Stimulated activated CD4-positive, alpha-beta T cell treated with anti-CD3 and anti-CD28 coated beads, TNF-alpha, amount 100 ng/mL, for 1 hour (primary cell): ENCODE results near the gene BEGAIN.

ENCODE experiments used
- DNase-seq, 3 donors: peaks; one replicate each; pipeline ENCODE4 v3.0.0-alpha.2; 2020; ENCODE audit warnings: low read depth in 3 of 3, low spot score in 1 of 3

BEGAIN gene

DNA sequence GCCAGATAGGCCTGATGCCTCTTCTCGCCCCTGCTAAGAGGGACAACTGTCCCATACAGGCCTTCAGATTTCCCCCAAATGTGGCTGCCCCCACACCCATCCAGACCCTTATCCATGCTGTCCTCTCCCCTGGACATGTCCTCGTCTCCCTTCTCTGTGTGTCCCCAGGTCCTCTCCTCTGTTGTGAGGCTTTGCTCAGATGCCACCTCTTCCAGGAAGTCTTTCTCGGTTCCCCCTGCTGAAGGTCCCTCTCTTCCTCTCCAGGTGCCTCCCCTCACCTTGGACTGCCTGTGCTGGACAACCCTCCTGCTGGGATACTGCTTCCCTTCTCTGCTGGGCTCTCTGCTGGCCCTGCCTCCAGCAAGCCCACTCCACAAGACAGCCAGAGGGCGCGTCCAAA, 33.7 kb downstream of the BEGAIN start:
- DNase-seq: no peak

DNA sequence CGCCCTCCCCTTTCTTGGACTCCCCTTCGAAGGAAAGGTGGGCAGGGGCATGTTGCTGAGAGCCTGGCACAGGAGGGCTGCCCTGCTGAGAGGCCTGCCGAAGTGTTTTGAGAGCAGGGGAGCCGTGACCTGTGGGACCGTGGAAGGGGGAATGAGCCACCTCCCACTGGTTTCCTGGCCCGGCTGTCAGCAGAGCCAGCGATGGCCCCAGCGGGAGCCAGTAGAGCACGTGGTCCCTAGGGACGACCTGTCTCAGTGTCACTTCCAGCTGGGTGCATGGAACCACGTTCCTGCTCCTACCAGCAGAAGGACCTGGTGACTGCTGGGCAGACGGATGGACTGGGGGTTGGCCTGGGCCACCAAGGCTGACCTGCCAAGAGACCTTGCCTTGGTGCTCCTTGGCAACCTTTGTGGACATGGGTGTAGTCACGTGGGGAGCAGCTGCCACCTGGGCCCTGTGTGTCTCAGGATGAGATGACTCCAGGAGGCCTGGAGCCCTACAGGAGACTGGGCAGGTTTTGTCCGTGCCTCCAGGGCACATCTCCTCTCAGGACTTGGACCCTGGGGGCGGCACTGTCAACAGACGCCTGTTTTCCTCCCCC, 34.6 kb downstream of the BEGAIN start:
- DNase-seq: no peak

DNA sequence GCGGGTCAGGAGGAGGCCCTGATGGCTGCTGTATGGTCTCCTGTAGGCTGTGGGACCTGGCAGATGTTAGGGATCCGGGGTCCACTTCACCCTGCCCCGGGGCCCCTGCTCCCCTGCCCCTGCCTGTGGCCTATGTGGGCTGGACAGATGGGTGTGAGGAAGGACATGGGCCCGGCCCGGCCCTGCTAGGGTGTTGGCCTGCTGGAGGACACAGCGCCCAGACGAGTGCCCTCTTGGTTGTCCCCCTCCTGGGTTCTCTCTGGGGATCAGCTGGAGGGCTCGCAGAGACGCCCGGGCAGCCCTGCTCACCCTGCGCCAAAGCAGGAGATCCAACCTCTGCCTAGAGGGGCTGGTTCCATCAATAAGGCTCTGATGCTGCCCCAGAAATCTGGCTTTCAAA, 36.2 kb downstream of the BEGAIN start:
- DNase-seq: no peak

DNA sequence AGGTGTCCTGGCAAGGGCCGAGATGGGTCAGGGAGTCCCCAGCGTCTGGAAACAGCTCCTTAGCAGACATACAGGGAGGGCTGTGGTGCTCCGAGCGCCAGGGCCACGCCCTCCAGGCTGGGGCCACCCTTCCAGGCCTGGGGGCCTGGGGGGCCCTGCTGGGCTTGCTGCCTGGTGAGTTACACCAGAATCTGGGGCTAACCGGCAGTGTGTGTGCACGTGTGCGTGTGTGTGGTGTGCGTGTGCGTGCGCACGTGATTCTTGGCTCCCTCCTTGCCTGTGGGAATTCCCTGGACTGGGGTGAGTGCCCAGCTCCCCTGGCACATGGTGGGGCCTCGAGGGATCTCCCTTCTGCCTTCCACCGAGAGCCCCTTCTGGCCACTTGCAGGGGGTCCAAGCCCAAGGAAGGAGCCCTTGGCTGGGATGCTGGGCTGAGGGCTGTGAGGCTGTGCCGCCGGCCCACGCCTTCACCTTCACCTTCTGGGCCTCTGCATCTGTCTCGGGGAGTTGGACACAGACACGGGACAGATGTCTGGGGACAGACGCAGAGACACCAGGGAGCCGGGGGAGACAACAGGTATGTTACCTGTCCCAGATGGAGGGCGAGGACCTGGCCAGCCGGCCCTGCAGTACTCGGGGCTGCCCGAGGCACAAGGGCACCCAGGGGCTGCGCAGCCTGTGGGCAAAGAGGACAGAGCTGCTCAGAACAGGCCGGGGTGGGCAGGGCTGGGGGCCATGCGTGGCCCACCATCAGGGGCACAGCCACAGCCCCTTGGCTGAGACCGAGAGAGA, 37.2 kb downstream of the BEGAIN start:
- no peak for DNase-seq

DNA sequence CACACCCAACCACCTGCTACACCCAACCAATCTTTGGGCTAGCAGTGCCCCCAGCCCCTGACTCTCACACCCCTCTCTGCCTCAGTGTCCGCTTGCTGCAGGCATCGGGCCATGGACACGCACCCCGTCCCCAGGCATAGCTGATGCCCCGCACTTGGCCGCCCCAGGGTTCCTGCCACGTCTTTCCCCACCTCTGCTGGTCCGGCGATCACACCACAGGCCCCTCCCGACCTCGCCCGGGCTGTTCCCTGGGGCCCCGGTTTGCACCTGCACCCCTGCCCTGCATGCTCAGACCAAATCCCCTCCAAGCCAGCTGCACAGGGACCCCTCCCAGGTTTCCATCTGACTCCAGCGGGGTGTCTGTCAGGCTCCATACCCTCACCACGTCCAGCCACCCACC, 38.3 kb downstream of the BEGAIN start:
- no peak for DNase-seq

DNA sequence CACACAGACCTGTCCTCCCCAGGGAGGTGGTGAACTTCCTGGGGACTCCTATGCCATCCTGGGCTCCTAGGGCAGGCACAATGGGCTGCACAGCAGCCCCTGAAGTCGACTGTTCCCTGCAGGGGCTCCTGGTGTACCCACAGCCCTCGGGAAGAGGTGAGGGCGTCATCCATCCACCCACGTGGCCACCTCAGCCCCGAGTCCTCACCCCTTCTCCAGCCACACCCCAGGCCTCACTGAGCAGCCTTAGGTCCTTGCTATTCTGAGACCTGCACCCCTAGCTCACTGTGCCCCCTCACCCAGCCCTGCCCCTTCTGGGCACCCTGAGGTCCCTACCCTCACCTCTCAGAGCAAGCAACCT, 38.9 kb downstream of the BEGAIN start:
- no peak for DNase-seq

DNA sequence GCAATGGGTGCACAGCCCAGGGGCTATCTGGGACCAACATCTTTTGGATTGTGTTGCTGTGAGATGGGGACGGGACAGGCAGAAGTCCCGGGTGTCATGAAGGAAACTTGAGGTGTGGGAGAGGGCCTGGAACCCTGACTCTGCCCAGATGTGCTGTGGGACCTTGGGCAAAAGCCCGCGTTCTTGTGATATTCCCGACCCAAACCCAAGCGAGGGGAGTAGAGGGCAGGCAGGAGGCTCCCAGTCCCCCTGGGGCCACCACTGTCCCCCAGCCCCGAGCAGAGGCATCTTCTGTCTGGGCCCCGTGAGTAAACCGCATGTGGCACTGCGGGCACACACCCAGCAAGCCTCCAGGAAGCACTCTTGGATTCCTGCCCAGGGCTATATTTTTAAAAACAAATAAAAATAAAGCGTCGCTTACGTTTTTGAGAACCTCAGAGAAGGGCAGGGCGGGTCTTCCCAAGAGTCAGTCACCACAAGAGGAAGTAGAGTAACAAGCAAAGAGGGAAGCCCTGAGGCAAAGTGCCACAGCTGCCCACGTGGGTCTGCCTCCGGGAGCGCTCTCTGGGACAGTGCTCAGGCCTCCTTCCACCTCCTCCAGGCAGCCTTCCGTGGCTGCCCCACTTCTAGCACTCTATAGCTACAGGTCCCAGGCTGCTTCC, 39.5 kb downstream of the BEGAIN start:
- peak in 1 of 3 donors; percentile 17 for DNase-seq

DNA sequence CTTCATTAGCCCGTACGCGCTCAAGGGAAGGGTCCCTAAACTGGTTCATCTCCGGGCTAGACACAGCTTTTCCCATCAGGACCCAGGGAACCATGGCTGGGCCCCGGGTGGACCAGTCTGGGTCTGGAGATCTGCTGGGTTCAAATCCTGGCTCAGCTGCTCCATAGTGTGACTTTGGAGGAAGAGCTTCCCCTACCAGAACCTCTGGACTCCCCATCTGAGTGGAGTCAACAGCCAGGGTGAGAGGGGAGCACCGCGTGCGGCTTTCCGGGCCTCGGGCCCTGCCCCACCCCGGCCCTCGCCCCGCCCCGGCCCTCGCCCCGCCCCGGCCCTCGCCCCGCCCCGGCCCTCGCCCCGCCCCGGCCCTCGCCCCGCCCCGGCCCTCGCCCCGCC, 41.2 kb downstream of the BEGAIN start:
- DNase-seq: peak in 1 of 3 donors; percentile 39

DNA sequence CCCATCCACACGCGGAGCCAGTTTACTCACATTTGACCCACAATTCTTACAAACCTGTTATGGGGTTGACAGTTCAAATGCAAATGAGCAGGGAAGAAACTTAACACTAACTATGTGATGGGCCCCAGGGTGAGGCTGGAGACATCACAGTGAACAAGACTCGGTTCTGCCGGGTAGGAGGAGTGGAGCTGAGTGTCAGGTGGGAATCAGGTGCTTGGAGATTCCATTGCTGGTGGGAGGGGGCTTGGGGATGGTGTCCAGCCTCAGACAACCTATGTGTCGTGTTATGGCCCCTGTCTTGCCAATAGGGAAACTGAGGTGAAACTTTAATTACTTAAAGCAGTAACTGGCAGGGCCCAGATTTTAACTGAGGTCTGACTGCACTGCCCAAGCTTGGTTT, 41.9 kb downstream of the BEGAIN start:
- DNase-seq: no peak

DNA sequence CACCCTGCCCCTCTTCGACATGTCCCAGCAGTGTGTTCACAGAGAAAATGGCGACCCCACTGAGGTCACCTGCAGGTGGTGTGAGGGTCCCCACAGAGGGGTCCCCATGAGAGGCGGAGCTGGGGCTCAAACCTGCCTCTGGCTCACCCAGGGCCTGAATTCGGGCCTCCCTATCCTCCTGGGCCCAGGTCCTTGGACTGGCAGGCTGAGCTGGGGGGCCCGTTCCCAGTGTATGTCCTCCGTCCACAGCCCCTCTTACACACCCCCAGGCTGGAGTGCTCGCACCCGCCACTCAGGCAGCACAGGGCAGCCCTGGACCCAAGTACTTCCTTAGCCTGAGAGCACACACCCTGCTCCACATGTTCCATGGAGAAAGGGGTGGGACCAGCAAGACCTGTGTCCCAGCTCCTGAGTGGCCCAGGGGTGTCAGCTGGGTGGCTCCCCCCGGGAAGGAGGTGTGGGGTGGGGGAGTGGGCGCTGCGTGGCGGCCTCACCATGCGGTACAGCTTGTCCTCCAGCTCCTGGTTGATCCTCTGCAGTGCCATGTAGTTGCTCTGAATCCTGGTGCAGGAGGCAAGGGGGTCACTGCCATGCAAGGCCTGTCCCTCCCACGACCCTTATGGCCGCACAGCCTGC, 42.6 kb downstream of the BEGAIN start:
- DNase-seq: no peak

DNA sequence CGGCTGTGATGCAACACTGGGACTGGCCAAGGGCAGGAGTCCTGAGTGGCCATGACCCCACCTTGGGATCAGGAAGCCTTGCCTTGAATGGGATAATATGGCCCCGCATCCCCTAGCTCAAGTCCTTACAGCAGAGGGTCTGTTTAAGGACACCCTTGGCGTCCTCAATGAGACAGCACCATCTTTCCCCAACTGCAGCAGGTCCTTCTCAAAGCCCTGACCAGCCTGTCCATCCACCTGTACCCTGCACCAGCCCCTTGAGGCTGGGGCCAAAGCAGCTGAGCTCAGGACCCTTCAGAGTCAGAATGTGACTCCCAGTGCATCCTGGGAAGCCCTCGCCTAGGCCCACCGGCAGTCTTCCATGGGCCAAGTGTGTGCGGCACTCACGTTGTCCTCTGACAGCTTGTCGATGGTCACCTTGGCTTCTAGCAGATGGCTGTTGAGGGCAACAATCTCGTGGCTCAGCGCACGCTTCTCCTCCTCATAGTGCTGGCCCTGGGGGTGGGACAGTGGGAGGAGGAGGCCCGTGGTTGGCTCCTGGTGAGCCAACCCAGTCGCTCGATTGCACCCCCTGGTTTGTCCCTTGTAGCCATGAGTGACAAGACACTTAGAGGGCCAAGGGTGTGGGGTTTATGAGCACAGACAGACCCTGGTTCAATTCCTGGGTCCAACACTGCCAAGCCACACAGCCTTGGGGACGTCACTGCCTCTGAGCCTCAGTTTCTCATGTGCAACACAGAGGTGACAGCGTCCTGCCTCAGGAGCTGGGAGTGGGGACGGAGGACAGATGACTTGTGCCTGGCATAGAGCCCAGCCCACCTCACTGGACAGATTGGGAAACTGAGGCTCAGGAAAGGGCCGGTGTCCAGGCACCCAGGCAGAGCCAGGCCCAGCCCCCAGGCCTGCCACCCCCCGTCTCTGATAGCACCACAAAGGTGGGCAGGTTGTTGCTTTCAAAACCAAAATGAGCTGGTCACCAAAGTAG, 43.5 kb downstream of the BEGAIN start:
- no peak for DNase-seq

DNA sequence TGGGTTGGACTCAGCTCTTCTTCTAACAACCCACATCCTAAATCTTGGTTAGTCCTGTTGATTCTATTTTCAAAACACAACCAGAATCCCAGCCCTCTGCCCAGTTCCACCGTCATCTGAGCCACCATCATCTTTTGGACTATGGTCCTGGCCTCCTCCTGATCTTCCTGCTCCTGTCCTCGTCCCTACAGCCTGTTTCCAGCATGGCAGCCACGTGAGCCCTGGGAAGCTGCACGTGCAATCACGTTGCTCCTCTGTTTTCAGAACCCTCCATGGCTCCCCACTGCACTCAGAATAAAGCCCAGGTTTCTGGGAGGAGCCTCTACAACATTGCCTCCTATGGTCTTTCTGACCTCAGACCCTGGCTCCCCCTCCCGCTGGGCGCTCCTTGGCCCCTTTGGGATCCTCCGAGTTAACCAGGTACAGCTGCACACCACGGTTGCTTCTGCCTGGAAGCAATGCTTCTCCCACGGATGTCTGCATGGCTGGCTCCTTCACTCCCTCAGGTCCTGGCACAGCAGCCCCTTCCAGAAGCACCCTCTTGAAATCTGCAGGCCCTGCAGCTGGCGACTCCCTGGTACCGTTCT, 44.5 kb downstream of the BEGAIN start:
- no peak for DNase-seq

DNA sequence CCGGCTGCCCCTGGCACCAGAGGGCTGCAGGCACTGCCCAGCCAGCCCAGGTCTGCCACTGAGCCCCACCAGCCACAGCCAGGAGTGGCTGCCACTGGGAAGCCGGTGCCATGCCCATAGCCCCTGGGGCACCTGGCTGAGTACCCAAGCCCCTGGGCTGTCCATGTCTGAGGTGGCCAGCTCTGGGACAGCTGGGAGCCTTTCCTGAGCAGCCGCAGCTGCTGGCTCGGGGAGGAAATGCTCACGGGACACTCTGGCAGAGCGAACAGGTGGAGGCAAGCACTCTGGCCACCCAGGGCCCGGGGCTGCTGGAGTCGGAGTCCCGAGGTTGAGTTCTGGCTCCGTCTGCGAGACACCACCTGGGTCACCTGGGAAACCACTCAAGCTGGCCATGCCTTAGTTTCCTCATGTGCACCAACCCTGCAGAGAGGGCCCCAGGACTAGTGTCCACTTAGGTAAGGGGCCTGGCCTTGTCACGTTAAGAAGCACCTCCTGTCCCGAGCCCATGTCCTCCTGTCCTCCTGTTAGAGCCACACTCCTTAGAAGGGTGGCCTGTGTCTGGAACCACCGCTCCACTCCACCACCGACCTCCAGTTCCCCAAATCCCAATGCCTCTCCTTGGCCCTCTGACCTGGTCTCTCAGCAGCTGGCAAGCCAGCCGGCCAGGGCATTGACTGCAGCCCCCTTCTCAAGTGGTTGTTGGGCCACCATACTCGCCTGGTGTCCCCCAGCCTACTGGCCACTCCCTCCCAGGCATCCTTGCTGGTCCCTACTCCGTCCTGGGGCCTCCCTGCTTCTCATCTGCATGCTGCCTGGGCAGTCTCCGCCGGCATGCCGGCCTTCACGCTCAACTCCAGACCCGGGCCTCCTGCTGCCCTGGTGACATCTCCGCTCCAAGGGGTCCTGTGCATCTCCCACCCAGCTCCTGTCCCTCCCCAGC, 45.3 kb downstream of the BEGAIN start:
- no peak for DNase-seq

DNA sequence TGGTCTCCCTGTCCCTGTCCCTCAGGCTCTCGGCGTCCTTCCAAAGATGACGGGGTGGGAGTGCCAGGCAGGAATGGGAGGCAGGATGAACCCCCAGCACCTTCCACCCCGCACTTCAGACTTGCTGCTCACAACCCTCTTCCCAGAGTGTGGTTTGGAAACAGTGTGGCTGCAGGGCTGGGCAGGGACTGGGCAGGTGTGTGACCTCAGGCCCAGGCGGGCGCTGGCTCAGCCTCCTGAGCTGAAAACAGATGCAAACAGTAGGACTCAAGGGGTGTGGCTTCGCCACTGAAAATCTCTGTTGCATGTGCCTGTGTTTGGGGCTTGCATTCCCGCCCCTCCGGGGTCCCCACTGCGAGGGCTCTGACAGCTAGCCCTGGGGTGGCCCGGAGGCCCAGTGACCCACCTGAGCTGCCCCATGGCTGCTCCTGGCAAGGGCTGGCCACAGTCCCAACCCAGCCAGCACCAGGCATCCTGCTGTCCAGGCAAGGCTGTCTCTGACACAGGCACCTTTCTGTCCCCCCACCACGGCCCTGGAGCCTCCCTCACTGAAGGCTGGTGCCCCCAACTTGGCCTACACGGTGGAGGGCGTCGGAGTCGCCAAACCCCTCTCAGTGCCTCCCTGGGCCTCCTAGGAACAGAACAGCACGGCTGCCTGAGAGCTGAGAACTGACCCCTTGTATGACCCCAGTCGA, 46.1 kb downstream of the BEGAIN start:
- DNase-seq: no peak

DNA sequence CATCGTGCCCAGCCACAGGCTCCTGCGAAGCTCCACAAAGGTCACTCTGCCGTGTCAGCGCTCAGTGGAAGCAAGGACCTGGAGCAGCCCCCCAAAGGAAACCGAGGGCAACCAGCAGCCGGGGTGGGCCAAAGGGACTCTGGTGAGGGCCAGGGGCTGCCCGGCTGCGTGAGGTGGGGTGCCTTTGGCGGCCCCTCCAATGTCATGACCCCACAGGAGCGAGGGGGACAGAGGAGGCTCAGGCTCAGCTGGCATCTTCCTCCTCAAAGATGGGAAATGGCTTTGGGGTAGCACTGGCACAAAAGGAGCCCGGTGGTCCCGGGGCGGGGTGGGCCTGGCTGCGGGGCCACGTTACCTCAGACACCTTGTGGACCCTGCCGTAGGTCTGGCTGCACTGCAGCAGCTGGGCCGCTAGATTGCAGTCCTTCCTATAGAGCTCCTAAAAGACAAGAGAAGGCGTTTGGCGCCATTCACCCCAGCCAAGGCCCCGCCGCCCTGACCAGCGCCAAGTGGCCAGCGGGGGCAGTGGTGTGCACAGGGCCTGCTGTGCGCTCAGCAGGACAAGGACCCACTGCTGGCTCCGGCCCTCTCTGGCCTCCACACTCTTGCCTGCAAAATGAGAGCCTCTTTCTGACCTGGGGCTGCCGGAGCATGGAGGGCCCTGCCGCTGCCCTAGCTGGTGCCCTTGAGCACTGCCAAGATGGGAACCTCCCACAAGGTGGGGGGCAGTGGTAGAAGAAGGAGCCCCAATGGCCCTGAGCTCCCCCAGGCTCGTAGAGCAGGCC, 46.9 kb downstream of the BEGAIN start:
- DNase-seq: no peak

DNA sequence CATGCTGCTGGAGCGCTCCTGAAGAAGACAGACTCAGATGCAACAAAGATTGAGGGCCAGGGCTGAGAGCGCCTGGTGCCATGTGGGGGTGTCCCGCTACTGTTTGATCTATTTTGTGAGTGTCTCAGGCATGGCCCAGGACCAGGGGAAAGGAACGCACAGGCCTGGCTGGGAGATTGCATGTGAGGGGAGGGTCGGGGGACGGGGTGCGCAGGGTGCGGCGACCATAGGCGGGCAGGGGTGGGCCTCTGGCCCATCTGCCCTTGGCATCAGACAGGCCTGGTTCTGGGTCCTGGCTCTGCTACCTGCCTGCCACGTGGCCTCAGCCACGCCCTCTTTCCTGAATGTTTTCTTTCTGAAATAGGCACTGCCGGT, 47.5 kb downstream of the BEGAIN start:
- DNase-seq: no peak

DNA sequence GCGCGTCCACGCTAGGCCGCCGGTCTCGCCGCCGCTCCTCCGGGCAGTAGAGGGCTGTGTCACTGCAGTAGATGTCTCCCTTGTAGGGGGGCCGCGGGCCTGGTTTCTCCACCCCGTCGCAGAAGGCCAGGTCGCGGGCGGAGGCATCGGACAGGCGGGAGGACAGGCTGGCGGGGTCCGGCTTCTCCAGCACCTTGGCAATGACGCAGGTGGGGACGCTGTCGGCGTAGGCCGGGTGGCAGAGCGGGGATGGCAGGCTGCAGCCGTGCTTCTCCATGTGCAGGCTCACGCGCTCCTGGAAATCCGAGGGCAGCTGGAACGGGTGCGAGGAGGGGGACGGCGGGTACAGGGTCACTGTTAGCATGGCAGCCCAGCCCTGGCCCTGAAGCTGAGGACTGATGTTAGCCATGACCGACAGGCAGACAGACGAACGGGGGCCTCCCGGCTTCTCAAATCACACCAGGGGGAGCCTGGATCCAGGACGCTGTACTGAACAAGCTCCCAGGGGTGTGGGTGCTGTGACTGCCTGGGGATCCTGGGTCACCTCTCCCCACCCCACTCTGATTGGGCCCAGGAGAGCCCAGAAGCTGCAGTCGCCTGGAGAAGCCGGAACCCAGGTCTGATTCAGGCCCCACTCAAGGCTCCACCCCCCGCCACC, 48.1 kb downstream of the BEGAIN start:
- DNase-seq: no peak
